Uterus (tissue), 2 donors: ENCODE results near the gene RTKN.

ENCODE experiments used
- POLR2A ChIP-seq, 2 donors: fragments of 450-650 bp; IDR thresholded peaks; one replicate each; pipeline ENCODE4 v1.6.1; 2016; ENCODE audit warnings: antibody characterized with exemption in 2 of 2, mild to moderate bottlenecking in 1 of 2, moderate library complexity in 1 of 2
- TF ChIP-seq, protein P1 (sequence below), 4 experiments: fragments of 200-600 bp in 2 of 4; fragments of 450-650 bp in 2 of 4; sonication (generic) in 2 of 4; IDR thresholded peaks; one replicate each; pipeline ENCODE4 v1.5.1; 2016 to 2019; ENCODE audit warnings: antibody characterized with exemption in 4 of 4, mild to moderate bottlenecking in 2 of 4, moderate library complexity in 1 of 4

DNA sequence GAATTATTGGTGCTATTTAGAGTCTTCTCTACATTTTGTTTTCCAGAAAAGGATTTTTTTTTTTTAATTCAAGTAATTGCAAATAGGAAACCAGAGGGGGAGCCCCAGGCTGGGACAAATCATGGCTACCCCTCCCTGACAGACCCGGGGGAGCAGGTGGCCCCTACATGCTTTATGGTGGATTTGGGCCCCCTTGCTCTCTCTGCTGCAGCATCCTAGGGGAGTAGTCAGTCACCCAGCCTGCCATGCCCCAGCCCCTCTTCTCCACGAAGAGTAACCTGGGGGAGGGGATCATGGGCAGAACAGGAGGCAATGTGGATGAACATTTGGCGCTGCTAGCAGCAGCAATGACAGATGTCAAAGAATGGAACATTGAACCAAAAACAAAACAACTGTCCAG lies 25.0 kb downstream of the RTKN start:
- TF ChIP-seq, protein P1, sequence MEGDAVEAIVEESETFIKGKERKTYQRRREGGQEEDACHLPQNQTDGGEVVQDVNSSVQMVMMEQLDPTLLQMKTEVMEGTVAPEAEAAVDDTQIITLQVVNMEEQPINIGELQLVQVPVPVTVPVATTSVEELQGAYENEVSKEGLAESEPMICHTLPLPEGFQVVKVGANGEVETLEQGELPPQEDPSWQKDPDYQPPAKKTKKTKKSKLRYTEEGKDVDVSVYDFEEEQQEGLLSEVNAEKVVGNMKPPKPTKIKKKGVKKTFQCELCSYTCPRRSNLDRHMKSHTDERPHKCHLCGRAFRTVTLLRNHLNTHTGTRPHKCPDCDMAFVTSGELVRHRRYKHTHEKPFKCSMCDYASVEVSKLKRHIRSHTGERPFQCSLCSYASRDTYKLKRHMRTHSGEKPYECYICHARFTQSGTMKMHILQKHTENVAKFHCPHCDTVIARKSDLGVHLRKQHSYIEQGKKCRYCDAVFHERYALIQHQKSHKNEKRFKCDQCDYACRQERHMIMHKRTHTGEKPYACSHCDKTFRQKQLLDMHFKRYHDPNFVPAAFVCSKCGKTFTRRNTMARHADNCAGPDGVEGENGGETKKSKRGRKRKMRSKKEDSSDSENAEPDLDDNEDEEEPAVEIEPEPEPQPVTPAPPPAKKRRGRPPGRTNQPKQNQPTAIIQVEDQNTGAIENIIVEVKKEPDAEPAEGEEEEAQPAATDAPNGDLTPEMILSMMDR (IDR thresholded peaks at IDR 0.05): no peak
- TF ChIP-seq POLR2A (IDR thresholded peaks at IDR 0.05): no peak
